HepG2 (cell line): Measurements from ENCODE around the gene CEBPB. TPM values are rescaled to one million over a fixed set of nuclear protein-coding genes. Genes with fewer than 3 reads are reported as not detected.

Experiments used
- ATF7 ChIP-seq, 2 experiments: fragments of 450-650 bp in 1 of 2; sonication (generic) in 1 of 2; formaldehyde crosslinking in 1 of 2; IDR thresholded peaks; 2 replicates each; pipeline versions ENCODE4 v1.4.0 to v1.6.1; 2016 to 2020; ENCODE audit warnings: antibody characterized with exemption in 1 of 2, mild to moderate bottlenecking in 1 of 2, missing genetic modification reagents in 1 of 2
- CREM ChIP-seq, 2 experiments: sonication (generic) in 1 of 2; formaldehyde crosslinking in 1 of 2; IDR thresholded peaks; 2 replicates each; pipeline versions ENCODE4 v1.4.0 to v1.6.1; 2016 to 2020; ENCODE audit warnings: antibody characterized with exemption in 1 of 2, mild to moderate bottlenecking in 1 of 2, missing genetic modification reagents in 1 of 2
- ELF3 ChIP-seq: IDR thresholded peaks from 2 replicates; pipeline ENCODE4 v1.6.1; 2016; ENCODE audit warnings: missing genetic modification reagents, missing compliant biosample characterization
- GATA4 ChIP-seq: sonication (generic); IDR thresholded peaks from 2 replicates; pipeline ENCODE4 v1.6.1; 2016; ENCODE audit warnings: antibody characterized with exemption, low read depth, borderline replicate concordance
- PCBP1 ChIP-seq: fragments of 200-400 bp; formaldehyde crosslinking; IDR thresholded peaks from 2 replicates; pipeline ENCODE4 v1.6.1; 2017; ENCODE audit warnings: mild to moderate bottlenecking, low read depth, low read length, borderline replicate concordance
- POLR2AphosphoS5 ChIP-seq: IDR thresholded peaks from 2 replicates; pipeline ENCODE4 v1.6.1; 2012; ENCODE audit warnings: low read depth, low read length
- TSC22D2 ChIP-seq: sonication (generic); formaldehyde crosslinking; IDR thresholded peaks from 2 replicates; pipeline ENCODE4 v1.5.1; 2020; ENCODE audit warnings: missing genetic modification reagents, mild to moderate bottlenecking, borderline replicate concordance
- ZNF17 ChIP-seq: sonication (generic); formaldehyde crosslinking; IDR thresholded peaks from 2 replicates; pipeline ENCODE4 v1.5.0; 2020; ENCODE audit warnings: mild to moderate bottlenecking, missing genetic modification reagents
- polyA plus RNA-seq, 8 experiments: library from polyadenylated mRNA; depleted of rRNA in 3 of 8; stranded (reverse) in 7 of 8; unstranded in 1 of 8; fragments of >200 nt; fragmentation: Illumina TruSeq in 4 of 8; extraction: Trizol in 4 of 8; gene quantifications; 2 replicates each; pipeline versions ENCODE4 v1.2.1 to v1.2.3, GENCODE V29; 2011 to 2016; ENCODE audit warnings: low read depth in 4 of 8, missing spikeins in 1 of 8, mixed read lengths in 1 of 8; ENCODE audit not compliant: insufficient read depth in 1 of 8
- total RNA-seq, 5 experiments: library from RNA; depleted of rRNA; stranded (reverse); fragments of >200 nt; fragmentation: Illumina TruSeq; extraction: Trizol; gene quantifications; 2 replicates each; pipeline ENCODE4 v1.2.3, GENCODE V29; 2016; ENCODE audit warnings: low read depth in 1 of 5
- TF ChIP-seq, protein P1 (sequence below), 2 experiments: fragments of 450-650 bp in 1 of 2; sonication (generic) in 1 of 2; formaldehyde crosslinking in 1 of 2; IDR thresholded peaks; 2 replicates each; pipeline versions ENCODE4 v1.6.1 to v1.8.0; 2016 to 2022; ENCODE audit warnings: antibody characterized with exemption in 1 of 2, mild to moderate bottlenecking in 1 of 2, missing genetic modification reagents in 1 of 2
- TF ChIP-seq, protein P2 (sequence below): sonication (generic); formaldehyde crosslinking; IDR thresholded peaks from one replicate; pipeline ENCODE4 v1.5.1; 2020; ENCODE audit warnings: mild to moderate bottlenecking, missing genetic modification reagents; ENCODE audit errors: not compliant biosample characterization

The CEBPB gene
- total and polyA plus RNA-seq, 2 of the 13 experiments (the other 11 are each of a cell fraction or from before 2014, with no cell fraction given): 18.5 to 28.2 TPM

- TF ChIP-seq, protein P1, sequence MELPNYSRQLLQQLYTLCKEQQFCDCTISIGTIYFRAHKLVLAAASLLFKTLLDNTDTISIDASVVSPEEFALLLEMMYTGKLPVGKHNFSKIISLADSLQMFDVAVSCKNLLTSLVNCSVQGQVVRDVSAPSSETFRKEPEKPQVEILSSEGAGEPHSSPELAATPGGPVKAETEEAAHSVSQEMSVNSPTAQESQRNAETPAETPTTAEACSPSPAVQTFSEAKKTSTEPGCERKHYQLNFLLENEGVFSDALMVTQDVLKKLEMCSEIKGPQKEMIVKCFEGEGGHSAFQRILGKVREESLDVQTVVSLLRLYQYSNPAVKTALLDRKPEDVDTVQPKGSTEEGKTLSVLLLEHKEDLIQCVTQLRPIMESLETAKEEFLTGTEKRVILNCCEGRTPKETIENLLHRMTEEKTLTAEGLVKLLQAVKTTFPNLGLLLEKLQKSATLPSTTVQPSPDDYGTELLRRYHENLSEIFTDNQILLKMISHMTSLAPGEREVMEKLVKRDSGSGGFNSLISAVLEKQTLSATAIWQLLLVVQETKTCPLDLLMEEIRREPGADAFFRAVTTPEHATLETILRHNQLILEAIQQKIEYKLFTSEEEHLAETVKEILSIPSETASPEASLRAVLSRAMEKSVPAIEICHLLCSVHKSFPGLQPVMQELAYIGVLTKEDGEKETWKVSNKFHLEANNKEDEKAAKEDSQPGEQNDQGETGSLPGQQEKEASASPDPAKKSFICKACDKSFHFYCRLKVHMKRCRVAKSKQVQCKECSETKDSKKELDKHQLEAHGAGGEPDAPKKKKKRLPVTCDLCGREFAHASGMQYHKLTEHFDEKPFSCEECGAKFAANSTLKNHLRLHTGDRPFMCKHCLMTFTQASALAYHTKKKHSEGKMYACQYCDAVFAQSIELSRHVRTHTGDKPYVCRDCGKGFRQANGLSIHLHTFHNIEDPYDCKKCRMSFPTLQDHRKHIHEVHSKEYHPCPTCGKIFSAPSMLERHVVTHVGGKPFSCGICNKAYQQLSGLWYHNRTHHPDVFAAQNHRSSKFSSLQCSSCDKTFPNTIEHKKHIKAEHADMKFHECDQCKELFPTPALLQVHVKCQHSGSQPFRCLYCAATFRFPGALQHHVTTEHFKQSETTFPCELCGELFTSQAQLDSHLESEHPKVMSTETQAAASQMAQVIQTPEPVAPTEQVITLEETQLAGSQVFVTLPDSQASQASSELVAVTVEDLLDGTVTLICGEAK (IDR thresholded peaks at IDR 0.05): peak; percentile 37
- TF ChIP-seq, protein P1 (CRISPR knock-in tag; IDR thresholded peaks at IDR 0.05): no peak
- TF ChIP-seq ZNF17 (no peak), CREM (IDR thresholded peaks at IDR 0.05) (peak; percentile 67), CREM (CRISPR knock-in tag; IDR thresholded peaks at IDR 0.05) (no peak), TSC22D2 (no peak), POLR2AphosphoS5 (peak; percentile 38), ELF3 (CRISPR knock-in tag) (peak; percentile 48), GATA4 (no peak), PCBP1 (no peak; the same call in 1 of the 2 replicates), ATF7 (IDR thresholded peaks at IDR 0.05) (peak; percentile 77), ATF7 (CRISPR knock-in tag; IDR thresholded peaks at IDR 0.05) (peak; percentile 55; the same call in 1 of the 2 replicates)
- TF ChIP-seq, protein P2, sequence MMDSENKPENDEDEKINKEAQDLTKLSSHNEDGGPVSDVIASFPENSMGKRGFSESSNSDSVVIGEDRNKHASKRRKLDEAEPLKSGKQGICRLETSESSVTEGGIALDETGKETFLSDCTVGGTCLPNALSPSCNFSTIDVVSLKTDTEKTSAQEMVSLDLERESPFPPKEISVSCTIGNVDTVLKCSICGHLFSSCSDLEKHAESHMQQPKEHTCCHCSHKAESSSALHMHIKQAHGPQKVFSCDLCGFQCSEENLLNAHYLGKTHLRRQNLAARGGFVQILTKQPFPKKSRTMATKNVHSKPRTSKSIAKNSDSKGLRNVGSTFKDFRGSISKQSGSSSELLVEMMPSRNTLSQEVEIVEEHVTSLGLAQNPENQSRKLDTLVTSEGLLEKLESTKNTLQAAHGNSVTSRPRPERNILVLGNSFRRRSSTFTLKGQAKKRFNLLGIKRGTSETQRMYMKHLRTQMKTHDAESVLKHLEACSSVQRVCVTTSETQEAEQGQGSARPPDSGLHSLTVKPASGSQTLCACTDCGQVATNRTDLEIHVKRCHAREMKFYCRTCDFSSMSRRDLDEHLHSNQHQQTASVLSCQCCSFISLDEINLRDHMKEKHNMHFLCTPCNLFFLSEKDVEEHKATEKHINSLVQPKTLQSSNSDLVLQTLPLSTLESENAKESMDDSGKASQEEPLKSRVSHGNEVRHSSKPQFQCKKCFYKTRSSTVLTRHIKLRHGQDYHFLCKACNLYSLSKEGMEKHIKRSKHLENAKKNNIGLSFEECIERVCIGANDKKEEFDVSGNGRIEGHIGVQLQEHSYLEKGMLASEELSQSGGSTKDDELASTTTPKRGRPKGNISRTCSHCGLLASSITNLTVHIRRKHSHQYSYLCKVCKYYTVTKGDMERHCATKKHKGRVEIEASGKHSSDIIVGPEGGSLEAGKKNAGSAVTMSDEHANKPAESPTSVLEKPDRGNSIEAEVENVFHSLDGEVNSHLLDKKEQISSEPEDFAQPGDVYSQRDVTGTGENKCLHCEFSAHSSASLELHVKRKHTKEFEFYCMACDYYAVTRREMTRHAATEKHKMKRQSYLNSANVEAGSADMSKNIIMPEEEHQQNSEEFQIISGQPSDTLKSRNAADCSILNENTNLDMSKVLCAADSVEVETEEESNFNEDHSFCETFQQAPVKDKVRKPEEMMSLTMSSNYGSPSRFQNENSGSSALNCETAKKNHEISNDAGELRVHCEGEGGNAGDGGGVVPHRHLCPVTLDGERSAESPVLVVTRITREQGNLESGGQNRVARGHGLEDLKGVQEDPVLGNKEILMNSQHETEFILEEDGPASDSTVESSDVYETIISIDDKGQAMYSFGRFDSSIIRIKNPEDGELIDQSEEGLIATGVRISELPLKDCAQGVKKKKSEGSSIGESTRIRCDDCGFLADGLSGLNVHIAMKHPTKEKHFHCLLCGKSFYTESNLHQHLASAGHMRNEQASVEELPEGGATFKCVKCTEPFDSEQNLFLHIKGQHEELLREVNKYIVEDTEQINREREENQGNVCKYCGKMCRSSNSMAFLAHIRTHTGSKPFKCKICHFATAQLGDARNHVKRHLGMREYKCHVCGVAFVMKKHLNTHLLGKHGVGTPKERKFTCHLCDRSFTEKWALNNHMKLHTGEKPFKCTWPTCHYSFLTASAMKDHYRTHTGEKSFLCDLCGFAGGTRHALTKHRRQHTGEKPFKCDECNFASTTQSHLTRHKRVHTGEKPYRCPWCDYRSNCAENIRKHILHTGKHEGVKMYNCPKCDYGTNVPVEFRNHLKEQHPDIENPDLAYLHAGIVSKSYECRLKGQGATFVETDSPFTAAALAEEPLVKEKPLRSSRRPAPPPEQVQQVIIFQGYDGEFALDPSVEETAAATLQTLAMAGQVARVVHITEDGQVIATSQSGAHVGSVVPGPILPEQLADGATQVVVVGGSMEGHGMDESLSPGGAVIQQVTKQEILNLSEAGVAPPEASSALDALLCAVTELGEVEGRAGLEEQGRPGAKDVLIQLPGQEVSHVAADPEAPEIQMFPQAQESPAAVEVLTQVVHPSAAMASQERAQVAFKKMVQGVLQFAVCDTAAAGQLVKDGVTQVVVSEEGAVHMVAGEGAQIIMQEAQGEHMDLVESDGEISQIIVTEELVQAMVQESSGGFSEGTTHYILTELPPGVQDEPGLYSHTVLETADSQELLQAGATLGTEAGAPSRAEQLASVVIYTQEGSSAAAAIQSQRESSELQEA (CRISPR knock-in tag): no peak
Observed at GRCh38 chr20:50192364-50193198, 2.0 kb downstream of the CEBPB start (continued).
